Measurements from ENCODE around the gene KRTAP10-7. TPM values are rescaled to one million over a fixed set of nuclear protein-coding genes. Genes with fewer than 3 reads are reported as not detected.

The KRTAP10-7 gene
- total RNA-seq, 1 experiment from 2014 or later = not detected

GRCh38 chr21:44568667-44569556 lies 31.5 kb upstream of the KRTAP10-7 start:
- intact Hi-C loops (cut with micrococcal nuclease; ENCODE audit: unreplicated experiment) = no loop called here
- H3K4me3 ChIP-seq (ENCODE audit: low read depth, low read length) = no peak overlapping the region
- Mint-ChIP-seq H3K27me3 (ENCODE audit: insufficient read depth, unreplicated experiment) (peaks cover 10% of the 10 kb centered on the region), H3K9me3 (ENCODE audit: unreplicated experiment) (peaks cover 26% of the 10 kb centered on the region), H3K4me1 (ENCODE audit: low read depth, unreplicated experiment) (no peaks in the 10 kb centered on the region), H3K36me3 (ENCODE audit: insufficient read depth, unreplicated experiment) (no peaks in the 10 kb centered on the region), H3K27ac (ENCODE audit: unreplicated experiment) (no peak overlapping the region), H3K4me3 (ENCODE audit: unreplicated experiment) (no peak overlapping the region)
- TF ChIP-seq CTCF (IDR thresholded peaks at IDR 0.05; ENCODE audit: insufficient read depth in 1 of 2, low read depth in 1 of 2, low read length in 1 of 2, severe bottlenecking in 1 of 2, unreplicated experiment in 1 of 2) = no peak
- H3K27me3 ChIP-seq (replicated peaks; ENCODE audit: control insufficient read depth, insufficient read depth, low read length) = no peaks in the 10 kb centered on the region
- peaks cover 16% of the 10 kb centered on the region; the same call in 1 of the 2 replicates for H3K9me3 ChIP-seq
- no peaks in the 10 kb centered on the region for H3K4me1 ChIP-seq
- ChIA-PET CTCF (no interaction called here), POLR2A (no interaction called here)
- no peaks in the 10 kb centered on the region for H3K36me3 ChIP-seq (ENCODE audit: control insufficient read depth, insufficient read depth, low read length)
- BruUV-seq (replicated peaks) = no TSS peak
- no peak for DNase-seq

GRCh38 chr21:44569861-44570517 lies 30.4 kb upstream of the KRTAP10-7 start:
- Mint-ChIP-seq H3K36me3 (ENCODE audit: insufficient read depth, unreplicated experiment) (no peaks in the 10 kb centered on the region), H3K9me3 (ENCODE audit: unreplicated experiment) (peaks cover 26% of the 10 kb centered on the region), H3K27ac (ENCODE audit: unreplicated experiment) (no peak overlapping the region), H3K4me1 (ENCODE audit: low read depth, unreplicated experiment) (peaks cover 6% of the 10 kb centered on the region), H3K4me3 (ENCODE audit: unreplicated experiment) (no peak overlapping the region), H3K27me3 (ENCODE audit: insufficient read depth, unreplicated experiment) (peaks cover 6% of the 10 kb centered on the region)
- POLR2A ChIA-PET = no interaction called here
- Histone ChIP-seq H3K4me3 (ENCODE audit: low read depth, low read length) (no peak overlapping the region), H3K4me1 (no peaks in the 10 kb centered on the region), H3K27me3 (replicated peaks; ENCODE audit: control insufficient read depth, insufficient read depth, low read length) (no peaks in the 10 kb centered on the region), H3K36me3 (ENCODE audit: control insufficient read depth, insufficient read depth, low read length) (no peaks in the 10 kb centered on the region), H3K9me3 (peaks cover 7% of the 10 kb centered on the region; the same call in 1 of the 2 replicates)
- no TSS peak for BruUV-seq (replicated peaks)
- DNase-seq = no peak
- TF ChIP-seq CTCF (IDR thresholded peaks at IDR 0.05; ENCODE audit: insufficient read depth in 1 of 2, low read depth in 1 of 2, low read length in 1 of 2, severe bottlenecking in 1 of 2, unreplicated experiment in 1 of 2) = no peak
- CTCF ChIA-PET = no interaction called here
- intact Hi-C loops (cut with micrococcal nuclease; ENCODE audit: unreplicated experiment) = no loop called here

- H3K4me3 Mint-ChIP-seq (ENCODE audit: unreplicated experiment) = no peak overlapping the region
- POLR2A ChIA-PET = no interaction called here
Measured at GRCh38 chr21:44571296-44571695, 29.1 kb upstream of the KRTAP10-7 start.

More at GRCh38 chr21:44571296-44571695, 29.1 kb upstream of the KRTAP10-7 start:
- intact Hi-C loops (cut with micrococcal nuclease; ENCODE audit: unreplicated experiment) = no loop called here
- Mint-ChIP-seq H3K36me3 (ENCODE audit: insufficient read depth, unreplicated experiment) (no peaks in the 10 kb centered on the region), H3K27ac (ENCODE audit: unreplicated experiment) (no peak overlapping the region), H3K27me3 (ENCODE audit: insufficient read depth, unreplicated experiment) (peaks cover 6% of the 10 kb centered on the region), H3K4me1 (ENCODE audit: low read depth, unreplicated experiment) (peaks cover 8% of the 10 kb centered on the region), H3K9me3 (ENCODE audit: unreplicated experiment) (peaks cover 26% of the 10 kb centered on the region)
- no peaks in the 10 kb centered on the region for H3K27me3 ChIP-seq (replicated peaks; ENCODE audit: control insufficient read depth, insufficient read depth, low read length)
- no peak overlapping the region for H3K4me3 ChIP-seq (ENCODE audit: low read depth, low read length)
- CTCF ChIA-PET = no interaction called here
- peaks cover 7% of the 10 kb centered on the region; the same call in 1 of the 2 replicates for H3K9me3 ChIP-seq
- TF ChIP-seq CTCF (IDR thresholded peaks at IDR 0.05; ENCODE audit: insufficient read depth in 1 of 2, low read depth in 1 of 2, low read length in 1 of 2, severe bottlenecking in 1 of 2, unreplicated experiment in 1 of 2) = no peak
- no peak for DNase-seq
- no peaks in the 10 kb centered on the region for H3K36me3 ChIP-seq (ENCODE audit: control insufficient read depth, insufficient read depth, low read length)
- no TSS peak for BruUV-seq (replicated peaks)
- H3K4me1 ChIP-seq = no peaks in the 10 kb centered on the region
